ENCODE results near the gene AK9.
"Not testable (repeated sequence)": the region's sequence is repeated elsewhere in the genome, so short reads cannot be mapped to it uniquely, and the experiment has no call there.

The AK9 gene

DNA sequence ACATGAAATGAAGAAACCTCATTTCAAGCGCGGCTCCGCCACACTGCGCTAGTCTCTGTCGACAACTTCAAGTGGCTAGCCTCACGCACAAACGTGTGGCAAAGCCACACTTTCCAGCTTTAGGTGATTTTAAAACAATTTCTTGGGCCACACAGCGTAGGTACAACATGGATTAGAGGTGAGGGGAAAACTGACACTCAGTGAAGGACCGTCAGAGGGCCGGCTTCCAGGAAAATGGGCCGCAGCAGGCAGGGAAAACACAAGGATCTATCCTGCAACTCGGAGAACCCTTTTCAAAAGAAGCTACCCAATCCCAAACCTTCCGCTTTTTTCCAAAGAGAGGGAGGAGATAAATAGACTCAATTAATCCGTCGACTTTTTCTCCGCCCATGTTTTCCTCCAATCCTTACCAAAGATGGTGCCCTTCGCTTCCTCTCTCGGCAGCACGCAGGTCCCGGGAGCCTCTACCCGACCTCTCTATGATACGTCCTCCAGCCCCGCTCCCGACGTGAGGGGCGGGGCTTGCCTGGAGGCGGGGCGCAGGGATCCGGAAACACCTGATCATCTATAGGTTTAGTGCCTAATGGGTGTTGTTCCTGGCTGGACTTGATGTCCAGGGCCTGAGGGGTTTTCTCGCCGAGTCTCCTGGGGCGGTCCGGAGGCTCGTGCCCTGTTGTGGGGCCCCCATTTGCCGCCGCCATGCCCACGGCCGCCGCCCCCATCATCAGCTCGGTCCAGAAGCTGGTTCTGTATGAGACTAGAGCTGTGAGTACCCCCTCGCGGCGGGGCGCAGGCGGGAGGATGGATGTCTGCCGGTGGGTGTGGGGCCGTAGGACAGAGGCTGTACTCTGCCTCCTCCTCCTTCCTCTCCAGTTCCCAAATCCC lies at the start of gene AK9, which contains the start of gene FIG4:
Gene AK9, minus strand, starts transcription at position 466 of the 885 bp plus-strand sequence. CDS start 15,457 bp downstream, outside the sequence.
Gene FIG4, plus strand, starts transcription at position 560 of the 885 bp plus-strand sequence. Its CDS starts 140 bp downstream, at position 700.
- peak; percentile 30 for DNase-seq

DNA sequence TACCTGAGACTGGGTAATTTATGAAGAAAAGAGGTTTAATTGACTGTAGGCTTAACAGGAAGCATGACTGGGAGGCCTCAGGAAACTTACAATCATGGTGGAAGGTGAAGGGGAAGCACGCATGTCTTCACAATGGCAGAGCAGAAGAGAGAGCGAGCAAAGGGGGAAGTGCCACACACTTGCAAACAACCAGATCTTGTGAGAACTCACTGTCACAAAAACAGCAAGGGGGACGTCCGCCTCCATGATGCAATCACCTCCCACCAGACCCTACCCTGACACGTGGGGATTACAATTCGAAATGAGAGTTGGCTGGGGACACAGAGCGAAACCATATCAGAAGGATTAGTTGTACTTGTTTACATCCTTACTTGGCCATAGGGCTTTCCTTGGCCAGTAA lies 49.8 kb upstream of the AK9 start:
- no peak for DNase-seq

DNA sequence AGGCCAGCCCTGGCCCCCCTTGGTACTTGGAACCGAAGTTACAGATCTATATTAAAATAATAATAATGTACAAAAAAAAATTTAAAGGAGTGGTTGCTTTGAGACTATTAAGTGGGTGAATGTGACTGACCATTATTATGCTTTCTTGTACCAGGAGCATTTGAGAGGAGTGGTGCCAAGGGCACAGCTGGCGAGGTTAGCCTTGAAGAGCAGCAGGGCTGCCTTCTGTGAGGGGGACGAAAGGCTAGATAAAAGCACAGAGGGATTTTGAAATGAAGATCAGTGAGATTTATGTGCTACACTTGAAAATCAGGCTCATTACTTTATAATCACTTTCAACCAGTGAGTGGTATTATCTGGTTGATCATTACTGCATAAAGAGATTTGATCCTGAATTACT lies 48.7 kb upstream of the AK9 start:
- no peak for DNase-seq

DNA sequence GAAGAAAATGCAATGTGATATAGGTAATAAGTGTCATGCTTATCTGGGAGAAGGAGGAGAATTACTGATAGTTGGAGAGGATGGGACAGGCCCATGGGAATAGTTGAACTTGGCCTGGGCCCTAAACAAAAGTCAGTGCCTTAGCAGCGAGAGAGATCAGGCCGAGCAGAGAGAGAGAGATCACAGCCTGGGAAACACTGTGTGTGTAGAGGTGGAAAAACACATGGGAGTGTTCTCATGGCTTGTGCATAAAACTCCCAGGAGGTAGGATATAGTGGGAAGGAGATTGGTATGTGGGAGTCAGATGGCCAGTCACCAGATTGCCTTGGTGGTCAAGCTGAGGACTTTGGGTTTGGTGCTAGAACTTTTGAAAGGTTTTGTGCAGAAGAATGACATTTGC lies 47.7 kb upstream of the AK9 start:
- DNase-seq, result no peak

DNA sequence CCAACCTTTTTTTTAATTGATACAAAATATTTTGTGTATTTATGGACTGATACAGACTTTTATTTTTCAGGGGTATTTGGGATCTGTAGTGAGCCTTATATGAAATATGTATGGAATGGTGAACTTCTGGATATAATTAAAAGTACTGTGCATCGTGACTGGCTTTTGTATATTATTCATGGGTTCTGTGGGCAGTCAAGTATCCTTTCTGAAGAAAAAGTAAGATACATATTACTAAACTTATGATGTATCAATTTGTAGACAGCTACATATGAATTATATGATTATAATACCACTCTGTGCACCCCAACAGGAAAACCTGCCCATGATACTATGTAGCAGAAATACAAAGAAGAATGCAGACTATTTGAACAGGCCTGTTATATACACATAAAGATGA lies 47.3 kb upstream of the AK9 start:
- DNase-seq, result no peak

DNA sequence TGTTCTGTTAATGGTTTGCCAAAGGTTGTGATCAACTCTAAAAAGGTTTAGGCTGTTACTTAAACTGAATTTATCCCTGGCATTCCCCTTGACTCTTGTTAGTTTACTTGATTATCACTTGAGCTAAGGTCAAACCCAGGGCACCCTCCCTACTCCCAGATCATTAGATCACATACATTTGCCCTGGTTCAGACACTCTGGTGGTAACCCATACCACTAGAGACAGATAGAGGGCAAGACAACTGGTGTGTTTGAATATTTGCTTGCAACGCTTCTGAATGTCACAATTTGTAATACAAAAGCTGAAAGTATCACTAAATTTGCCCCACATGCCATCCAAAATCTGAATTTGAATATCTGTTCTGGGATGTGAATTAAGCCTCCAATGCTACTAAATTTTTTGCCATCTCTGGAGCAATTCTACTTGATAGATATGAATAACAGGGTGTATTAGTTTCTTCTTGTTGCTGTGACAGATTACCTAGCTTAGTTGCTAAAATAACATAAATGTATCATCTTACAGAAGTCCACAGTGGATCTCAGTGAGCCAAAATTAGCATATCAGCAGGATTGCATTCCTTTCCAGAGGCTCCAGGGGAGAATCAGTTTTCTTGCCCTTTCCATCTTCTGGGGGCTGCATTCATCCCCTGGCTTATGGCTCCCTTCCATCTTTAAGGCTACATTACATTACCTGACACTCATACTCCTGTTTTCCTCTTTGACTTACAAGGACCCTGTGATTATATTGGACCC lies 45.4 kb upstream of the AK9 start:
- no peak for DNase-seq

DNA sequence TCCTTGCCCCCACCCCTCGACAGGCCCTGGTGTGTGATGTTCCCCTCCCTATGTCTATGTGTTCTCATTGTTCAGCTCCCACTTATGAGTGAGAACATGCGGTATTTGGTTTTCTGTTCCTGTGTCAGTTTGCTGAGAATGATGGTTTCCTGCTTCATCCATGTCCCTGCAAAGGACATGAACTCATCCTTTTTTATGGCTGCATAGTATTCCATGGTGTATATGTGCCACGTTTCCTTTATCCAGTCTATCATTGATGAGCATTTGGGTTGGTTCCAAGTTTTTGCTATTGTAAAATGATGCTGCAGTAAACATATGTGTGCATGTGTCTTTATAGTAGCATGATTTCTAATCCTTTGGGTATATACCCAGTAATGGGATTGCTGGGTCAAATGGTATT lies 34.2 kb upstream of the AK9 start:
- not testable (repeated sequence) for DNase-seq

DNA sequence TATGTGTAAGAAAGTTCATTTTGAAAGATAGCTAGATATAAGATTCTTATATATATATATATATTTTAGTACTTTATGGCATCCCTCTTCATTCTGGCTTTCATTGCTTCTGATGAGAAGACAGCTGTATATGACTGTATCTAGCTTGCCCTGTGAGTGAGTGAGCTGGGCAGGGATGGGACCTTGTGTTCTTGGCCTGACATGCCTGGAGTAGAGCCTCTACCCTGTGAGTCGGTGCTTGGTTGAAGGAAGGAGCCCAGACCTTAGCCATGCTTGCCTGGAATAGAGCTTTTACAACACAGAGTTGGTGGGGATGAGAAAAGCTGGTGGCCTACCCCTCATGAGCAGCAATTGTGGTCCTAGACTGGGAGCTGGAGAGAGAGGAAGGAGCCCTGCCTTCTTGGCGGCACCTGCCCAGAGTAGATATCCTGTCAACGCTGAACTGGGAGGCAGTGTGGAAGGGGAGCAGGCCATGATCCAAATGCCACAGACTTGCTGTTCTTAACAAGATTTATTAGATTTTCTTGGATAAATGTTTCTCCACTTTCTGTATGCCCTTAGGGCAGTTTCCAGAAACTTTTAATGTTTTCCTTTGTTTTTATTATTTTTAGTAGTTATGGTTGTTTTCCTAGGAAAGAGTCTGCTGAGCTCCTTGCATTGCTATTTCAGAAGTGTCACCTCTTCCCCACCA lies 31.7 kb upstream of the AK9 start:
- DNase-seq, result no peak

DNA sequence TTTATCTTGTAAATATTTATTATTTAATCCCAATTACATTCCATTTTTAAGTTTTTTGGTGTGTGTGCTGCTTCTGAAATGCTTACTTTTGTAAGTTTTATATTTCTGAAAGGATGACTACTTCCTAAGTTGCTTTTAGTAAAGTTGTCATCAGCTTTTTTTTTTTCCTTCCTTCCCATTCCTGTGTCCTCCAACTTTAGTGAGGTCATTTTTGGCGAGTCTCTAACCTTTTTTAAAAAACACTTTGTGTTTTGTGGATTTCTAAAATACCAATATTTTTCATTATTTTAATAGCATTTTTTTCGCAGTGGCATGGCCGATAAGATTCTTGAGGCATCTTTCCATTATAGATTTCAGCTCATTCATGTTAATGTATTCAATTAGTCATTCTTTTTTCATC lies 31.0 kb upstream of the AK9 start:
- DNase-seq, result no peak

DNA sequence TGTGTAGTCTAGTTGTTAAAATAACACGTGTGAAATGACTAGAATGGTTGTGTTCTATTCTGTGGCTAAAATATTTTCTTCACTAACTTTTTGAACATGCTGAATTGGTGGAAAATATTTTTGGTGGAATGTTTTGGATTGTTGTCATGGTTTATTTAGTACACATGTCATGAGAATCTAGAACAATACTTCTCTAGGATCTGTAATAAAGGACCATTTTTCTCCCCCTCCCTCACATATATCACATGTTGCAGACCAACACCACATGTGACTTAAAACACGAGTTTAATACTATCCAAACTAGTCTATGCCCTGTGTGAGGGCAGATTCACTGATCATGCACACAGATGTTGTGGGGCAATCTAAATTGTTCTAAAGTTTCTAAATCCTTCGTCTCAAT lies 29.3 kb upstream of the AK9 start:
- no peak for DNase-seq

DNA sequence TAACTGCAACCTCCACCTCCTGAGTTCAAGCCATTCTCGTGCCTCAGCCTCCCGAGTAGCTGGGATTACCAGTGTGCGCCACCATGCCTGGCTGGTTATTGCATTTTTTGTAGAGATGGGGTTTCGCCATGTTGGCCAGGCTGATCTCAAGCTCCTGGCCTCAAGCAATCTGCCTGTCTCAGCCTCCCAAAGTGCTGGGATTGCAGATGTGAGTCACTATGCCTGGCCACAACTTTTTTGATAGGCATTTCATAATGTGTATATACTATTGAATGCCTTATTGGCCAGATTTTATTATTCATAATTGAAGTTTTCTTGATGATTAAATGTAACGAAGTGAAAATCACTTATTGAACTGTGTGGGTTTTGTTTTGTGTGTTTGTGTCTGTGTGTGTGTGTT lies 28.0 kb upstream of the AK9 start:
- no peak for DNase-seq

DNA sequence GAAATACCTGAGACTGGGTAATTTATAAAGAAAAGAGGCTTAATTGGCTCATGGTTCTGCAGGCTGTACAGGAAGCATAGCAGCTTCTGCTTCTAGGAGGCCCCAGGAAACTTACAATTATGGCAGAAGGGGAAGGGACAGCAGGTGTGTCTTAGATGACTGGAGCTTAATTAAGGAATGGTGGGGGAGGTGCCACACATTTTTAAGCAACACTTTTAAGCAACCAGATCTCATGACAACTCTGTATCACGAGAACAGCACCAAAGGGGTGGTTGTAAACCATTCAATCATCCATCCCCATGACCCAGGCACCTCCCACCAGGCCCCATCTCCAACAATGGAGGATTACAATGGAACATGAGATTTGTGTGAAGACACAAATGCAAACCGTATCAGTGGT lies 27.0 kb upstream of the AK9 start:
- DNase-seq, result no peak

DNA sequence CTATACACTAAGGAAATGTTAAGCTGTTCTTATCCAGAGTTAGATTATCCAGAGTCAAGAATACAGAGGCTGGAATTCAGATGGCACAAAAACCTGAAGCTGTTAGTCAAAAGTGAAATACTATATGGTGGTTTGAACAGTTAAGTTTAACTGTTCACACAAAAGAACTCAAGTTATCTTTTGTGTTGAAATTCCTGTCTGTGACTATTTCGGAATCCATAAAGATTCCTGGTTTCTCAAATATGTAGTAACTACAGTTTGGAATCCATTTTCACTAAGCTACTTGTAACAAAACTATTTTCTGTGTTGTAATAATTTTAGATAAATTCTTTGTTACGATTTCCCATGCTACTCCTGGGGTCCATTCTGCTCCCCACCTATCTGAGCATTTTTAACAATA lies 24.6 kb upstream of the AK9 start:
- DNase-seq, result no peak

DNA sequence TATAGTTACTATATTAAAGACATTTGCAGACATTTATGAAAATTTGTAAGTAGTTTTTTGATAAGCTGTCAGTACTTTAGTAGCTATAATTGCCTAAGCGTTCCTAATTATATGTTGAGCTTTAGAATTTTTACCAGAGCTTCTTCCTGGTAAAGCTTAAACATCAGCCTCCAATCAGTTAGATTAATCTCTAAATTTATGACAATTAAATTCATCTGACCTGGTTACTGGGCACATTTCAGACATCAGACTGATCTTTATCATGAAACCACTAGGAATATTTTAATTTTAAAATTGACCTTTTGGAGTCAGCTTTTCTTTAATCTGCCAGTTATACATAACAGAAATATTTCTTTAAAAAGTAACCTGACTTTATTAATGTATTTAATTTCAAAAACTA lies 23.6 kb upstream of the AK9 start:
- DNase-seq, result no peak

DNA sequence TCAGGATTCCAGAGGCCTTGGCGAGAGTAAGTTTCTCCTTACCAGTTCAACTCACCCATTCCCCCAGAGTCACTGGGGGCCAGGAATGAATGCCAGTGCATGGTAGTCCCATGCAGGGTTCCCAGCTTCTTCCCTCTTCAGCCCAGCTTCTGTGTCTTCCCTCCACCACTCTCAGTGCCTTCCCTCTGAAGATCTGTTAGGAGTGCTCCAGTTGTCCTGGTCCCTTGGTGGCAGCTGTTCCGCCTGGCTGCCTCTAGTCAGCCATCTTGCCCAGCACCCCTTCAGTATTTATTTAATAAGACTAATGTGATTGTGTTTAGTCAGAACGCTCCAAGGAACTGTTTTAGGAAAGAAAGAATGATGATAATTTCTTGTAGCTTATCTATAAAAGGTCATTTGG lies 23.2 kb upstream of the AK9 start:
- no peak for DNase-seq

DNA sequence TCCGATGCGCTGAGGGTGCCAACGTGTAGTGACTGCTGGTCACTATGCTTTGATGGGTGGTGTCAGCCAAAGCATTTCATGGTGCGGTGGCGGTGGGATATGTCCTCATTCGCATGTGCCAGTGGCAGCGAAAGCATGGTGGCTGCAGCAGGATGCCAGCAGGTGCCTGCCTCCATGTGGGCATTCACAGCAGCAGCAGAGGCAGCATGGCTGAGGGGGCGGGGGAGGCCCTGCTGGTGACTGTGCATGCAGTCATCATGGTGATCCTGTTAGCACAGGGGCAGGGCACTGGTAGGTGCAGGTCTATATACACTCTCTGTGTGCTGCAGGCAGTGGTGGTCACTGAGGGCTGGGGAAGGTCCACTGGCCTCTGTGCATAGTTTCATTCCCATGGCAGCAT lies 22.1 kb upstream of the AK9 start:
- no peak for DNase-seq

DNA sequence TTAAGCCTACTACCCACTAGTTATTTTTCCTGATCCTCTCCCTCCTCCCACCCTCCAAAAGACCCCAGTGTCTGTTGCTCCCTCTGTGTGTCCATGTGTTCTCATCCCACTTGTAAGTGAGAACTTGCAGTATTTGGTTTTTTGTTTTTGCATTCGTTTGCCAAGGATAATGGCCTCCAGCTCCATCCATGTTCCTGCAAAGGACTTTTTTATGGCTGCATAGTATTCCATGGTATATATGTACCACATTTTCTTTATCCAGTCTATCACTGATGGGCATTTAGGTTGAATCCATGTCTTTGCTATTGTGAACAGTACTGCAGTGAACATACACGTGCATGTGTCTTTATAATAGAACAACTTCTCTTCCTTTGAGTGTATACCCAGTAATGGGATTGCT lies 17.1 kb upstream of the AK9 start:
- not testable (repeated sequence) for DNase-seq

DNA sequence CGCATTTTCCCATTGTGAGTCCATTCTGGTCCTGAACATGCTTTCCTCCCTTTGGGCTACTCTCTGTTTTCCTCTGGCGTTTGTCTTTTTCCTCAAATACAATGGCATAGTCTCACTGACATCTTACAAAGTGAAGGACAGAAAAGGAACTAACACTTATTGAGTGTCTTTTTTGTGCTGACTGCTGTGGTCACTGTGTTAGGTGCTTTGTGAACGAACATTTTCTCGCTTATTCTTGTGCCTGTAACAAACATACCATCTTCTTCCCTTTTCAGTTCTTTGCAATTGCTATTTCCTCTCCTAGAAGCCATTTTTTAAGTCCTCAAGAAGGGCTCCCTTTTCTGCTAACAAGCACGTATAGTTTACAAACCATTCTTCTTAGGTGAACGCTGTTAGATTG lies 15.5 kb upstream of the AK9 start:
- no peak for DNase-seq

DNA sequence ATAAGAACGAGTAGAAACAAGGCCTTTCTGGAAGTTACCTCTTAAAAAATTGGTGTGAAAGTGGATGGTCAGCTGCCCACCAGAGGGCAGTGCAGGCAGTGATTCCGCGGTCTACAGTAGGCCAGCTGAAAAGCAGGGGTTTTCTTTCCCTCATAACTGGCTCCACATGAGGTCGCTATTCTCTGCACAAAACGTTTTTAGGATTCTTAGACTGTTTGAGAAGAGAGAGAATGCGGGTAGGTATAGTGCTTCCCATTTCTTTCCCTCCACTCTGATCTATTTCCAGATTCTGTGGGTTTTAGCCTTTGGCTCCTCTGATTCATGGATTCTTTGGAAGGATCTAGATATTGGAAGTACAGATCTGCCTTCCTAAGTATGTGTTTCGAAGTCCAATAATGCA lies 14.3 kb upstream of the AK9 start:
- DNase-seq, result peak; percentile 37

DNA sequence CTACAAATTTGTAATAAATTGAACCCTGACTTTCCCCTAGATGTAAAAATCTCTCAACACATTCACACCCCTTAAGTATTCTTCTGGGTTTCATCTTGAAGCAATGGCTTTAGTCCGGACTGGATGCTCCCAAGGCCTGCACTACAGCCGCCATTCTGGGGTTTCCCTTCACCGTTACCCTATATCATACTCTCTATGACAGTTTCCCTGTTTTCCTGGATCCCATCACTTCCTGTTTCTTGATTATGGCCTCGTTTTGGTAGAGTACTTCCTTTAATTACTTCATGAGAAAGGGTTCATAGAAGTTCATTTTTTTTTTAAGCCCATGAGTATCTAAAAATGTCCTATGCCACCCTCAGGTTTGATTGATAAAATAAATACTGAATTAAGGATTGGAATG lies 11.8 kb upstream of the AK9 start:
- no peak for DNase-seq

DNA sequence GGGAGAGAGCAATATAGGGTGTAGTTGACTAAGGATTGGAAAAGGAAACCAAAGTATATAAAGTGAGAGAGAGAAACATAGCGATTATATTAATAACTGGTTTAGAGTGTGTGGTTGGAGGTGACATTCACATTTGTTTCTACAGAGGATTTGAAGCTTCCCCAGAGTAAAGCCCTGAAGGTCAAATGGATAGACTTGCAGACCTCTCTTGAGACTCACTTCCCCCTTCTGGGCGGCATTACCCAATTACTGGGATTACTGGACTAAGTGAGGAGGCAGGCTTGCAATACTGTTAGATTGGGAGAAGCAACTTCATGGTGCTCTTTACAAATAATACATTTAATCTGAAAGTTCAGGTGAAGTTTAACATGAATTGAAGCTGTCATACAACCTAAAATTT lies 10.8 kb upstream of the AK9 start:
- no peak for DNase-seq

DNA sequence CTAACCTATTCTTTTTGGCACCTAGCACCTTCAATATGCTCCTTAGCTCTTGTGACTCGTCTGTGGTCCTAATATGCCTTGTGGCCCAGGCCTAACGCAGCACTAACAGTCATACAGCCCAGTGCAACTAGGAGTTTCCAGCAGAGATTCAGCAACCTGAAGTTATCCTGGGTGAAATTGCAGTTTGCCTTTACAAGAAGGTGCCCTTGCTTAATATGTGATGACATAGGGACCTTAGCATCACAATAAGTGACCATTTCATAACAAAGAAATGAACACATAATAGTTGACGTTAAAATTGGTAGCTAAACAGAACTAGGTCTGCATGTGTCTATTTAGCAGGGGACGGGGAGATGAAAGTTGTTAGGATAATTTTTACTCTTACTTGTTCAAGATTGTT lies 10.2 kb upstream of the AK9 start:
- no peak for DNase-seq

DNA sequence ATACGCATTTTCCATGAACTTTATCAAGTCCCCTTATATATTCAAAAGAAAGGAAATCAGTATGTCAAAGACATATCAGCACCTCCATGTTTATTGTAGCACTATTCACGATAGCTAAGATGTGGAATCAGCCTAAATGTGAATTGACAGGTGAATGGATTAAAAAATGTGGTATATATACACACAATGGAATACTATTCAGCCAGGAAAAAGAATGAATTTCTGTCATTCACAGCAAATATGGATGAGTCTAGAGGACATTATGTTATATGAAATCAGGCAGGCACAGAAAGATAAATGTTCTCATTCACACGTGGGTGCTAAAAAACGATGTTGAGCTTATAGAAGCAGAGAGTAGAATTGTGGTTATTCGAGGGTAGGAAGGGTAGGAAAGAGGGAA lies 5.4 kb upstream of the AK9 start:
- DNase-seq, result no peak

DNA sequence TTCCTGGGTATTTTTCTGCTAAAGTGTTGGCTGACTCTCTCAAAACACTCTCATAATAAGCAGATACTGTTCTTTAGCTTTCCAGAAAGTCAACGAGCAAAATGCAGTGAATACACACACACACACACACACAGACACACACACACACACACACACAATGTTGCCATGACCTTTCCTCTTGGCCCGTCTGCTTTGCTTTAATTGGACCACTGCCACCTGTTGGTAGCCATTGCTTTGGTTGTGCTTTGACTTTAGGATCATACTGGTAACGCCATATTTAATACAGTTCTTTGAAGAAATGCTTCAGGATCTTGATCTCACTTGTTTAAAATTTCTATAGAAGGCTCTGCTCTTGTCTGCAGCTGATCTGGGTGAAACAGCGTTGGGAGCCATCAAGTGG lies 4.5 kb upstream of the AK9 start:
- no peak for DNase-seq
